B cell (primary cell): Measurements from ENCODE around the gene RIPOR3. TPM values are rescaled to one million over a fixed set of nuclear protein-coding genes. Genes with fewer than 3 reads are reported as not detected.

Experiments used
- ATAC-seq: fragments of 200-7000 bp; cut with Tn5 transposase; one replicate; pipeline ENCODE4 v1.10.0; 2021; ENCODE audit warnings: low read depth, mild to moderate bottlenecking, moderate number of reproducible peaks, moderate library complexity
- CTCF ChIA-PET: fragments of 350-600 bp; sonication (Branson Sonifier 250); formaldehyde crosslinking; loops from one replicate; lab custom pipeline; 2021; ENCODE audit warnings: antibody characterized with exemption, inconsistent platforms; lab: Charles Lee
- POLR2A ChIA-PET: fragments of 350-600 bp; sonication (Branson Sonifier 250); formaldehyde crosslinking; loops from one replicate; lab custom pipeline; 2021; ENCODE audit warnings: antibody characterized with exemption; lab: Charles Lee
- DNase-seq: peaks from one replicate; pipeline ENCODE4 v3.0.0; 2013
- H2AFZ ChIP-seq: 2 replicates; pipeline ENCODE4 v1.6.1; 2012; ENCODE audit warnings: mild to moderate bottlenecking, low read depth, low read length; ENCODE audit not compliant: insufficient read depth, poor library complexity, severe bottlenecking
- H3K27ac ChIP-seq, 2 donors: 1 replicate in 1 of 2; 2 replicates in 1 of 2; pipeline ENCODE4 v1.5.1; 2012 to 2013; ENCODE audit warnings: low read length in 2 of 2, mild to moderate bottlenecking in 2 of 2, moderate library complexity in 1 of 2
- H3K27me3 ChIP-seq, 4 experiments: fragments of 200-600 bp in 1 of 4; sonication (generic) in 1 of 4; replicated peaks in 1 of 4; 1 replicate in 2 of 4; 2 replicates in 2 of 4; pipeline versions ENCODE4 v1.6.1 to v1.7.0; 2013 to 2016; ENCODE audit warnings: low read length in 3 of 4, mild to moderate bottlenecking in 2 of 4, mixed read lengths in 1 of 4, moderate library complexity in 1 of 4; ENCODE audit not compliant: insufficient read depth in 4 of 4, control insufficient read depth in 3 of 4; ENCODE audit errors: control extremely low read depth in 1 of 4
- H3K36me3 ChIP-seq, 2 experiments: replicated peaks in 1 of 2; 1 replicate in 1 of 2; 2 replicates in 1 of 2; pipeline versions ENCODE4 v1.6.1 to v1.7.1; 2013; ENCODE audit warnings: low read length in 1 of 2; ENCODE audit not compliant: insufficient read depth in 2 of 2, control insufficient read depth in 1 of 2; ENCODE audit errors: control extremely low read depth in 1 of 2, extremely low read depth in 1 of 2
- H3K4me1 ChIP-seq, 2 donors: fragments of 200-600 bp in 1 of 2; sonication (generic) in 1 of 2; 1 replicate in 1 of 2; 2 replicates in 1 of 2; pipeline versions ENCODE4 v1.5.1 to v1.6.1; 2013 to 2017; ENCODE audit warnings: low read length in 2 of 2; ENCODE audit not compliant: control insufficient read depth in 2 of 2, insufficient read depth in 2 of 2
- H3K4me2 ChIP-seq: replicated peaks from 2 replicates; pipeline ENCODE3; 2012; ENCODE audit warnings: mild to moderate bottlenecking, low read depth, low read length; ENCODE audit not compliant: poor library complexity, severe bottlenecking
- H3K4me3 ChIP-seq, 5 experiments: fragments of 200-600 bp in 1 of 5; sonication (generic) in 1 of 5; 1 replicate in 3 of 5; 2 replicates in 2 of 5; pipeline versions ENCODE4 v1.5.1 to v1.7.0; 2011 to 2016; ENCODE audit warnings: low read length in 4 of 5, mild to moderate bottlenecking in 4 of 5, low read depth in 2 of 5, control low read depth in 1 of 5, moderate library complexity in 1 of 5; ENCODE audit not compliant: insufficient read depth in 1 of 5; ENCODE audit errors: control extremely low read depth in 1 of 5, extremely low read depth in 1 of 5
- H3K79me2 ChIP-seq: fragments of 200-600 bp; sonication (generic); one replicate; pipeline ENCODE4 v1.6.0; 2016; ENCODE audit warnings: low read length; ENCODE audit not compliant: control insufficient read depth, insufficient read depth
- H3K9ac ChIP-seq: fragments of 200-600 bp; sonication (generic); 2 replicates; pipeline ENCODE4 v1.6.1; 2017; ENCODE audit warnings: mild to moderate bottlenecking, low read length, moderate library complexity
- H3K9me3 ChIP-seq, 3 donors: one replicate each; pipeline versions ENCODE4 v1.6.1 to v1.7.1; 2013; ENCODE audit warnings: low read length in 2 of 3; ENCODE audit not compliant: control insufficient read depth in 2 of 3, insufficient read depth in 1 of 3; ENCODE audit errors: control extremely low read depth in 1 of 3
- H4K20me1 ChIP-seq: 2 replicates; pipeline ENCODE4 v1.6.0; 2012; ENCODE audit warnings: mild to moderate bottlenecking, low read length; ENCODE audit not compliant: insufficient read depth, control insufficient read depth, poor library complexity, severe bottlenecking
- H3K27ac Mint-ChIP-seq: one replicate; pipeline ENCODE4 v1.8.0; 2021; ENCODE audit warnings: mixed read lengths
- H3K27me3 Mint-ChIP-seq: one replicate; pipeline ENCODE4 v1.8.0; 2021; ENCODE audit warnings: mixed read lengths
- H3K4me1 Mint-ChIP-seq: one replicate; pipeline ENCODE4 v1.8.0; 2021; ENCODE audit warnings: mixed read lengths
- H3K4me3 Mint-ChIP-seq: one replicate; pipeline ENCODE4 v1.8.0; 2021; ENCODE audit warnings: mixed read lengths
- H3K9me3 Mint-ChIP-seq: one replicate; pipeline ENCODE4 v1.8.0; 2022; ENCODE audit warnings: mixed read lengths; ENCODE audit not compliant: insufficient read depth
- EZH2 ChIP-seq: IDR thresholded peaks from 2 replicates; pipeline ENCODE4 v1.6.1; 2012; ENCODE audit warnings: borderline replicate concordance, low read depth, mild to moderate bottlenecking, moderate library complexity, low read length; ENCODE audit not compliant: insufficient read depth, poor library complexity, severe bottlenecking
- WGBS: methylation state at CpG from one replicate; pipeline ENCODE4 v1.1.5; 2013; ENCODE audit warnings: missing lambda C conversion rate; ENCODE audit not compliant: insufficient coverage; 5-methylcytosine and 5-hydroxymethylcytosine counted together
- intact Hi-C: fragments of 100-400 bp; cut with micrococcal nuclease; formaldehyde crosslinking; loops from one replicate; pipeline ENCODE4 v1.10.0; 2022
- polyA plus RNA-seq: library from polyadenylated mRNA; depleted of rRNA; stranded (reverse); fragments of >200 nt; gene quantifications from 2 replicates; pipeline ENCODE4 v1.2.3, GENCODE V29; 2012
- total RNA-seq, 2 donors: library from RNA; stranded (reverse); fragments of 120-200 nt in 1 of 2; gene quantifications; 1 replicate in 1 of 2; 2 replicates in 1 of 2; pipeline versions ENCODE4 v1.2.3 to v1.2.4, GENCODE V29; 2013 to 2022
- TF ChIP-seq, protein P1 (sequence below): fragments of 200-600 bp; IDR thresholded peaks from one replicate; pipeline ENCODE4 v1.8.0; 2022; ENCODE audit warnings: antibody characterized with exemption, mild to moderate bottlenecking

RIPOR3 gene
- total and polyA plus RNA-seq, 2 donors (not counting 1 experiment from before 2014, with no cell fraction given): 0.09 to 0.27 TPM

DNA sequence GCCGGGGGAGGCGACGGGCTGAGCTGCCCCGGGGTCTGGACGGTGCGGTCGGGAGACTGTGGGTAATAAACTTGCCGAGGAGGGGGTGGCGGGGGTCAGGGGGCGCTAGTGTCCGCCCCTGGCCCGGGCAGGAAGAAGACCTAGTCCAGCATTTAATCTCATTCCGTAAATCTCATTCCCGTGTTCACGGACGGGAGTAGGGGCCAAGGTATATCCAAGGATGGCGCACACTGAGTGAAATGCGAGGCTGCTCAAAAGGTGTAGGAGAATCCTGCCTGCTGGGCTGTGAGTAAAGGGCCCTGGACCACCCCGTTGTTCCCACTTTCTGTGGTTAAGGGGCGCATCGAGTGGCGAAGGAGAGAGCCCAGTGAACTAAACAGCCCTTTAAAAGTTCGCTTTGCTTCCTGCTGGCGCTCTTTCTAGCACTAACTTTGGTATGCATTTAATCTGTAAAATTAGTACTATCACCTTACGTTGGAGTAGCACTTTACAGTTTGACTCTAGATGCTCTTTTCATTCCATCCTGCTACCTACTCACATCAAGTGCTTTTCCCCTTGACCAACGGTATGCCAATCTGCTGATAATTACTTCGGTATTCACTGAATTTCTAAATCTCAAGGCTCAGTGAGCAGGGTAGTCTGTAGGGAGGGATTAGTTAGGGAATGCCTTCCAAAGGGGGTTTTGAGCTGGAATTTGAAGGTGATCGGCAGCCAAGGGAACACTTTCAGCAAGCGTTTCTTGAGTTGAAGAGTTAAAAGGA, 40.8 kb upstream of the RIPOR3 start:
- Histone ChIP-seq H3K36me3 (no peaks in the 10 kb centered on the region), H3K9me3 (no peaks in the 10 kb centered on the region), H3K9ac (peak overlapping the region; percentile 84), H3K79me2 (peaks cover 34% of the 10 kb centered on the region), H2AFZ (peak overlapping the region; percentile 99), H3K4me2 (peak overlapping the region; percentile 97), H3K27ac (peak overlapping the region in 1 of 2 donors; percentile 80), H4K20me1 (no peaks in the 10 kb centered on the region), H3K27me3 (no peaks in the 10 kb centered on the region), H3K4me3 (peak overlapping the region; percentile 42 to 81 (median 71)), H3K4me1 (peaks cover 15% of the 10 kb centered on the region in 2 donors)
- intact Hi-C loops: loop anchor here (1.0 to 10.0 kb wide), 12 partner anchors 17 to 1460 kb away; partner anchors contain the start of genes CEBPB, DPM1, MOCS3 and NFATC2
- WGBS: 10% methylated on average over 20 of the region's 29 CpGs
- Mint-ChIP-seq H3K27ac (peak overlapping the region; percentile 86), H3K4me1 (peaks cover 21% of the 10 kb centered on the region), H3K27me3 (no peaks in the 10 kb centered on the region), H3K9me3 (no peaks in the 10 kb centered on the region), H3K4me3 (peak overlapping the region; percentile 91)
- TF ChIP-seq, protein P1, sequence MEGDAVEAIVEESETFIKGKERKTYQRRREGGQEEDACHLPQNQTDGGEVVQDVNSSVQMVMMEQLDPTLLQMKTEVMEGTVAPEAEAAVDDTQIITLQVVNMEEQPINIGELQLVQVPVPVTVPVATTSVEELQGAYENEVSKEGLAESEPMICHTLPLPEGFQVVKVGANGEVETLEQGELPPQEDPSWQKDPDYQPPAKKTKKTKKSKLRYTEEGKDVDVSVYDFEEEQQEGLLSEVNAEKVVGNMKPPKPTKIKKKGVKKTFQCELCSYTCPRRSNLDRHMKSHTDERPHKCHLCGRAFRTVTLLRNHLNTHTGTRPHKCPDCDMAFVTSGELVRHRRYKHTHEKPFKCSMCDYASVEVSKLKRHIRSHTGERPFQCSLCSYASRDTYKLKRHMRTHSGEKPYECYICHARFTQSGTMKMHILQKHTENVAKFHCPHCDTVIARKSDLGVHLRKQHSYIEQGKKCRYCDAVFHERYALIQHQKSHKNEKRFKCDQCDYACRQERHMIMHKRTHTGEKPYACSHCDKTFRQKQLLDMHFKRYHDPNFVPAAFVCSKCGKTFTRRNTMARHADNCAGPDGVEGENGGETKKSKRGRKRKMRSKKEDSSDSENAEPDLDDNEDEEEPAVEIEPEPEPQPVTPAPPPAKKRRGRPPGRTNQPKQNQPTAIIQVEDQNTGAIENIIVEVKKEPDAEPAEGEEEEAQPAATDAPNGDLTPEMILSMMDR: no peak
- no peak for TF ChIP-seq EZH2
- CTCF ChIA-PET: interaction anchor here (0.7 to 4.8 kb wide), 4 partner anchors 18 to 135 kb away, joined by 3 to 23 read pairs (median 4); no protein-coding TSS in a partner anchor
- no peak for DNase-seq
- no peak for ATAC-seq
- POLR2A ChIA-PET: interaction anchor here (1.1 kb wide), 1 partner anchor 199 kb away, joined by 7 read pairs; the partner anchor contains the start of gene ADNP
